ENCODE results near the gene TBX4.

Gene TBX4

GRCh38 chr17:61452301-61453290 is at the start of gene TBX4:
Gene TBX4 (plus strand): TSS chr17:61452422. CDS start chr17:61456491, 4,069 bp downstream.
- DNase-seq = peak in 1 of 10 donors; percentile 76
- intact Hi-C loops (cut with DNase I) = no loop called here

GRCh38 chr17:61402978-61403800 is 49.0 kb upstream of the TBX4 start:
- intact Hi-C loops (cut with DNase I) = no loop called here
- DNase-seq = peak in 3 of 10 donors; percentile 37 to 67 (median 62)

- DNase-seq = peak in 4 of 10 donors; percentile 5 to 74 (median 27)
- intact Hi-C loops (cut with DNase I) = no loop called here
These were observed 48.2 kb upstream of the TBX4 start for GRCh38 chr17:61403801-61404662.

GRCh38 chr17:61404663-61404912 is 47.6 kb upstream of the TBX4 start:
- intact Hi-C loops (cut with DNase I) = no loop called here
- DNase-seq = peak in 1 of 10 donors; percentile 65

- peak in 5 of 10 donors; percentile 8 to 76 (median 55) for DNase-seq
These were observed 47.1 kb upstream of the TBX4 start for GRCh38 chr17:61404913-61405685.

GRCh38 chr17:61405686-61406536 is 46.3 kb upstream of the TBX4 start:
- intact Hi-C loops (cut with DNase I) = no loop called here
- DNase-seq = peak in 5 of 10 donors; percentile 5 to 83 (median 58)

More at GRCh38 chr17:61404913-61405685, 47.1 kb upstream of the TBX4 start:
- intact Hi-C loops (cut with DNase I) = no loop called here

- intact Hi-C loops (cut with DNase I) = no loop called here
These were observed 45.7 kb upstream of the TBX4 start for GRCh38 chr17:61406537-61406845.

GRCh38 chr17:61406971-61407911 is 45.0 kb upstream of the TBX4 start:
- intact Hi-C loops (cut with DNase I) = no loop called here

More at GRCh38 chr17:61406537-61406845, 45.7 kb upstream of the TBX4 start:
- DNase-seq = no peak

GRCh38 chr17:61408151-61409041 is 43.8 kb upstream of the TBX4 start:
- intact Hi-C loops (cut with DNase I) = no loop called here
- DNase-seq = peak in 6 of 10 donors; percentile 7 to 71 (median 42)

More at GRCh38 chr17:61406971-61407911, 45.0 kb upstream of the TBX4 start:
- peak in 5 of 10 donors; percentile 9 to 58 (median 26) for DNase-seq

- DNase-seq = peak in 7 of 10 donors; percentile 20 to 89 (median 68)
These were observed 42.7 kb upstream of the TBX4 start for GRCh38 chr17:61409301-61410112.

GRCh38 chr17:61410141-61411010 is 41.8 kb upstream of the TBX4 start:
- DNase-seq = peak in 9 of 10 donors; percentile 44 to 94 (median 80)
- intact Hi-C loops (cut with DNase I) = loop anchor here (5.0 kb wide), 1 partner anchor 408 kb away; no protein-coding TSS in a partner anchor

More at GRCh38 chr17:61409301-61410112, 42.7 kb upstream of the TBX4 start:
- intact Hi-C loops (cut with DNase I) = loop anchor here (5.0 kb wide), 1 partner anchor 407 kb away; no protein-coding TSS in a partner anchor

- intact Hi-C loops (cut with DNase I) = loop anchor here (5.0 kb wide), 1 partner anchor 409 kb away; no protein-coding TSS in a partner anchor
- DNase-seq = no peak
These were observed 41.3 kb upstream of the TBX4 start for GRCh38 chr17:61411011-61411260.

GRCh38 chr17:61411261-61412142 is 40.7 kb upstream of the TBX4 start:
- peak in 5 of 10 donors; percentile 24 to 86 (median 71) for DNase-seq
- intact Hi-C loops (cut with DNase I) = loop anchor here (1.0 to 5.0 kb wide), 3 partner anchors 409 to 655 kb away; no protein-coding TSS in a partner anchor

All from posterior cingulate gyrus (tissue), 11 donors.